ENCODE data around the gene RASAL1. TPM values are rescaled to one million over a fixed set of nuclear protein-coding genes. Genes with fewer than 3 reads are reported as not detected.

The RASAL1 gene
- total and polyA plus RNA-seq, 2 donors (not counting 1 experiment from before 2014, with no cell fraction given), result 0.10 to 11.0 TPM

GRCh38 chr12:113180333-113180732 lies 44.8 kb upstream of the RASAL1 start:
- CTCF ChIA-PET, result interaction anchor here (0.8 to 1.6 kb wide), 2 partner anchors 16 to 182 kb away, joined by 3 to 6 read pairs; no protein-coding TSS in a partner anchor
- Mint-ChIP-seq H3K27me3 (no peaks in the 10 kb centered on the region), H3K27ac (no peak overlapping the region), H3K4me3 (no peak overlapping the region), H3K9me3 (ENCODE audit: insufficient read depth) (no peaks in the 10 kb centered on the region), H3K4me1 (peaks cover 17% of the 10 kb centered on the region)
- Histone ChIP-seq H3K4me1 (ENCODE audit: control insufficient read depth in 2 of 2, insufficient read depth in 2 of 2, low read length in 2 of 2) (peaks cover 11 to 19% of the 10 kb centered on the region in 2 donors), H3K4me3 (ENCODE audit: control extremely low read depth in 1 of 5, extremely low read depth in 1 of 5, insufficient read depth in 1 of 5, low read depth in 2 of 5, low read length in 4 of 5) (no peak overlapping the region), H3K79me2 (ENCODE audit: control insufficient read depth, insufficient read depth, low read length) (peaks cover 49% of the 10 kb centered on the region), H3K4me2 (replicated peaks; ENCODE audit: low read depth, low read length, poor library complexity, severe bottlenecking) (no peak overlapping the region), H3K27me3 (replicated peaks in 1 of 4; ENCODE audit: control extremely low read depth in 1 of 4, control insufficient read depth in 3 of 4, insufficient read depth in 4 of 4, low read length in 3 of 4) (no peaks in the 10 kb centered on the region), H3K27ac (ENCODE audit: low read length in 2 of 2) (no peak overlapping the region), H3K36me3 (replicated peaks in 1 of 2; ENCODE audit: control extremely low read depth in 1 of 2, control insufficient read depth in 1 of 2, extremely low read depth in 1 of 2, insufficient read depth in 2 of 2, low read length in 1 of 2) (peaks cover 2 to 62% of the 10 kb centered on the region in 2 experiments), H3K9ac (ENCODE audit: low read length) (no peak overlapping the region), H2AFZ (ENCODE audit: insufficient read depth, low read depth, low read length, poor library complexity, severe bottlenecking) (no peak overlapping the region), H3K9me3 (ENCODE audit: control extremely low read depth in 1 of 3, control insufficient read depth in 2 of 3, insufficient read depth in 1 of 3, low read length in 2 of 3) (peaks cover 0 to 10% (median 0%) of the 10 kb centered on the region in 3 donors), H4K20me1 (ENCODE audit: control insufficient read depth, insufficient read depth, low read length, poor library complexity, severe bottlenecking) (peaks cover 42% of the 10 kb centered on the region)
- TF ChIP-seq, protein P1, sequence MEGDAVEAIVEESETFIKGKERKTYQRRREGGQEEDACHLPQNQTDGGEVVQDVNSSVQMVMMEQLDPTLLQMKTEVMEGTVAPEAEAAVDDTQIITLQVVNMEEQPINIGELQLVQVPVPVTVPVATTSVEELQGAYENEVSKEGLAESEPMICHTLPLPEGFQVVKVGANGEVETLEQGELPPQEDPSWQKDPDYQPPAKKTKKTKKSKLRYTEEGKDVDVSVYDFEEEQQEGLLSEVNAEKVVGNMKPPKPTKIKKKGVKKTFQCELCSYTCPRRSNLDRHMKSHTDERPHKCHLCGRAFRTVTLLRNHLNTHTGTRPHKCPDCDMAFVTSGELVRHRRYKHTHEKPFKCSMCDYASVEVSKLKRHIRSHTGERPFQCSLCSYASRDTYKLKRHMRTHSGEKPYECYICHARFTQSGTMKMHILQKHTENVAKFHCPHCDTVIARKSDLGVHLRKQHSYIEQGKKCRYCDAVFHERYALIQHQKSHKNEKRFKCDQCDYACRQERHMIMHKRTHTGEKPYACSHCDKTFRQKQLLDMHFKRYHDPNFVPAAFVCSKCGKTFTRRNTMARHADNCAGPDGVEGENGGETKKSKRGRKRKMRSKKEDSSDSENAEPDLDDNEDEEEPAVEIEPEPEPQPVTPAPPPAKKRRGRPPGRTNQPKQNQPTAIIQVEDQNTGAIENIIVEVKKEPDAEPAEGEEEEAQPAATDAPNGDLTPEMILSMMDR (IDR thresholded peaks at IDR 0.05), result no peak
- no peak for TF ChIP-seq EZH2 (IDR thresholded peaks at IDR 0.05; ENCODE audit: borderline replicate concordance, insufficient read depth, low read depth, low read length, poor library complexity, severe bottlenecking)
- intact Hi-C loops (cut with micrococcal nuclease), result no loop called here
- 82% methylated on average over 3 of the region's 4 CpGs for WGBS (ENCODE audit: insufficient coverage)
- POLR2A ChIA-PET, result interaction anchor here (0.7 kb wide), 1 partner anchor 28 kb away, joined by 4 read pairs; no protein-coding TSS in a partner anchor
- no peak for ATAC-seq (ENCODE audit: low read depth)
- DNase-seq, result no peak

DNA sequence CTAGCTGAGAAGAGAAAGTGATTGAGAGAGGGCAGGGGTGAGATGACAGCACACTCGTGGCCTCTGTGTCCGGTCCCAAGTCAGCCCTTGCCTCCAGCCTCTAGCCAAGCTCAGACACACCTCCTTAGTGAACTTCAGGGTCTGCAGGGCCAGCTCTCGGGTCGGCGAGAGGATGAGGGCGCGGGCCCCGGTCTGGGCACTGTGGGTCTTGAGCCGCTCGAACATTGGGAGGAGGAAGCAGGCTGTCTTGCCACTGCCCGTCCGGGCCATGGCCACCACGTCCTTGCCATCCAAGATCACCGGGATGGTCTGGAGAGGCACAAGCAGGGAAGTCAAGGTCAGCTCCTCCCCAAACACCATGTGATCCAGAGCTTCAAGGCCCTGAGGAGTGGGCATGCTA lies 43.5 kb upstream of the RASAL1 start:
- H3K79me2 ChIP-seq (ENCODE audit: control insufficient read depth, insufficient read depth, low read length), result peaks cover 44% of the 10 kb centered on the region
- H3K9ac ChIP-seq (ENCODE audit: low read length), result no peak overlapping the region
- ChIA-PET CTCF (interaction anchor here (1.6 kb wide), 1 partner anchor 17 kb away, joined by 6 read pairs; no protein-coding TSS in a partner anchor), POLR2A (no interaction called here)
- no peak overlapping the region for H3K27ac Mint-ChIP-seq
- intact Hi-C loops (cut with micrococcal nuclease), result no loop called here
- peaks cover 45% of the 10 kb centered on the region for H4K20me1 ChIP-seq (ENCODE audit: control insufficient read depth, insufficient read depth, low read length, poor library complexity, severe bottlenecking)
- no peaks in the 10 kb centered on the region for H3K27me3 Mint-ChIP-seq
- H3K4me3 ChIP-seq (ENCODE audit: control extremely low read depth in 1 of 5, extremely low read depth in 1 of 5, insufficient read depth in 1 of 5, low read depth in 2 of 5, low read length in 4 of 5), result no peak overlapping the region
- H2AFZ ChIP-seq (ENCODE audit: insufficient read depth, low read depth, low read length, poor library complexity, severe bottlenecking), result no peak overlapping the region
- TF ChIP-seq, protein P1 (IDR thresholded peaks at IDR 0.05), result no peak
- TF ChIP-seq EZH2 (IDR thresholded peaks at IDR 0.05; ENCODE audit: borderline replicate concordance, insufficient read depth, low read depth, low read length, poor library complexity, severe bottlenecking), result no peak
- DNase-seq (no peak), ATAC-seq (ENCODE audit: low read depth) (no peak)
- H3K27me3 ChIP-seq (replicated peaks in 1 of 4; ENCODE audit: control extremely low read depth in 1 of 4, control insufficient read depth in 3 of 4, insufficient read depth in 4 of 4, low read length in 3 of 4), result no peaks in the 10 kb centered on the region
- peaks cover 15% of the 10 kb centered on the region for H3K4me1 Mint-ChIP-seq
- no peak overlapping the region for H3K4me2 ChIP-seq (replicated peaks; ENCODE audit: low read depth, low read length, poor library complexity, severe bottlenecking)
- H3K36me3 ChIP-seq (replicated peaks in 1 of 2; ENCODE audit: control extremely low read depth in 1 of 2, control insufficient read depth in 1 of 2, extremely low read depth in 1 of 2, insufficient read depth in 2 of 2, low read length in 1 of 2), result peaks cover 4 to 72% of the 10 kb centered on the region in 2 experiments
- no peak overlapping the region for H3K27ac ChIP-seq (ENCODE audit: low read length in 2 of 2)
- H3K9me3 ChIP-seq (ENCODE audit: control extremely low read depth in 1 of 3, control insufficient read depth in 2 of 3, insufficient read depth in 1 of 3, low read length in 2 of 3), result peaks cover 0 to 10% (median 0%) of the 10 kb centered on the region in 3 donors
- H3K4me3 Mint-ChIP-seq, result no peak overlapping the region
- H3K9me3 Mint-ChIP-seq (ENCODE audit: insufficient read depth), result no peaks in the 10 kb centered on the region
- WGBS (ENCODE audit: insufficient coverage), result 97% methylated on average over 14 of the region's 14 CpGs
- peaks cover 8 to 18% of the 10 kb centered on the region in 2 donors for H3K4me1 ChIP-seq (ENCODE audit: control insufficient read depth in 2 of 2, insufficient read depth in 2 of 2, low read length in 2 of 2)
